Peyer's patch (tissue), 4 donors: ENCODE measurements around the gene DOCK1.

Source experiments
- CTCF ChIP-seq, 6 experiments: fragments of 450-650 bp in 4 of 6; fragments of 200-600 bp in 2 of 6; sonication (generic) in 1 of 6; IDR thresholded peaks; one replicate each; pipeline ENCODE4 v1.5.1; 2017 to 2019; ENCODE audit warnings: antibody characterized with exemption in 6 of 6, mild to moderate bottlenecking in 3 of 6, moderate library complexity in 1 of 6
- POLR2A ChIP-seq, 2 donors: fragments of 450-650 bp; IDR thresholded peaks; one replicate each; pipeline ENCODE4 v1.5.1; 2017; ENCODE audit warnings: antibody characterized with exemption in 2 of 2, mild to moderate bottlenecking in 2 of 2, moderate library complexity in 2 of 2

- TF ChIP-seq POLR2A (IDR thresholded peaks at IDR 0.05) = no peak
- no peak for TF ChIP-seq CTCF (IDR thresholded peaks at IDR 0.05)
These were observed 518.1 kb downstream of the DOCK1 start for GRCh38 chr10:127423218-127423915.
